GM19395 (cell line): Measurements from ENCODE around the gene ZNF574.
A peak's percentile ranks its signal among the peaks of the same experiment; 100 is the strongest.
"Not testable (repeated sequence)": the region's sequence is repeated elsewhere in the genome, so short reads cannot be mapped to it uniquely, and the experiment has no call there.

ENCODE experiments used
- ATAC-seq: cut with Tn5 transposase; IDR thresholded peaks from one replicate; pipeline ENCODE4 v1.9.1; 2021; ENCODE audit warnings: mild to moderate bottlenecking, moderate library complexity; ENCODE audit not compliant: unreplicated experiment

Gene ZNF574, protein sequence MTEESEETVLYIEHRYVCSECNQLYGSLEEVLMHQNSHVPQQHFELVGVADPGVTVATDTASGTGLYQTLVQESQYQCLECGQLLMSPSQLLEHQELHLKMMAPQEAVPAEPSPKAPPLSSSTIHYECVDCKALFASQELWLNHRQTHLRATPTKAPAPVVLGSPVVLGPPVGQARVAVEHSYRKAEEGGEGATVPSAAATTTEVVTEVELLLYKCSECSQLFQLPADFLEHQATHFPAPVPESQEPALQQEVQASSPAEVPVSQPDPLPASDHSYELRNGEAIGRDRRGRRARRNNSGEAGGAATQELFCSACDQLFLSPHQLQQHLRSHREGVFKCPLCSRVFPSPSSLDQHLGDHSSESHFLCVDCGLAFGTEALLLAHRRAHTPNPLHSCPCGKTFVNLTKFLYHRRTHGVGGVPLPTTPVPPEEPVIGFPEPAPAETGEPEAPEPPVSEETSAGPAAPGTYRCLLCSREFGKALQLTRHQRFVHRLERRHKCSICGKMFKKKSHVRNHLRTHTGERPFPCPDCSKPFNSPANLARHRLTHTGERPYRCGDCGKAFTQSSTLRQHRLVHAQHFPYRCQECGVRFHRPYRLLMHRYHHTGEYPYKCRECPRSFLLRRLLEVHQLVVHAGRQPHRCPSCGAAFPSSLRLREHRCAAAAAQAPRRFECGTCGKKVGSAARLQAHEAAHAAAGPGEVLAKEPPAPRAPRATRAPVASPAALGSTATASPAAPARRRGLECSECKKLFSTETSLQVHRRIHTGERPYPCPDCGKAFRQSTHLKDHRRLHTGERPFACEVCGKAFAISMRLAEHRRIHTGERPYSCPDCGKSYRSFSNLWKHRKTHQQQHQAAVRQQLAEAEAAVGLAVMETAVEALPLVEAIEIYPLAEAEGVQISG

DNA sequence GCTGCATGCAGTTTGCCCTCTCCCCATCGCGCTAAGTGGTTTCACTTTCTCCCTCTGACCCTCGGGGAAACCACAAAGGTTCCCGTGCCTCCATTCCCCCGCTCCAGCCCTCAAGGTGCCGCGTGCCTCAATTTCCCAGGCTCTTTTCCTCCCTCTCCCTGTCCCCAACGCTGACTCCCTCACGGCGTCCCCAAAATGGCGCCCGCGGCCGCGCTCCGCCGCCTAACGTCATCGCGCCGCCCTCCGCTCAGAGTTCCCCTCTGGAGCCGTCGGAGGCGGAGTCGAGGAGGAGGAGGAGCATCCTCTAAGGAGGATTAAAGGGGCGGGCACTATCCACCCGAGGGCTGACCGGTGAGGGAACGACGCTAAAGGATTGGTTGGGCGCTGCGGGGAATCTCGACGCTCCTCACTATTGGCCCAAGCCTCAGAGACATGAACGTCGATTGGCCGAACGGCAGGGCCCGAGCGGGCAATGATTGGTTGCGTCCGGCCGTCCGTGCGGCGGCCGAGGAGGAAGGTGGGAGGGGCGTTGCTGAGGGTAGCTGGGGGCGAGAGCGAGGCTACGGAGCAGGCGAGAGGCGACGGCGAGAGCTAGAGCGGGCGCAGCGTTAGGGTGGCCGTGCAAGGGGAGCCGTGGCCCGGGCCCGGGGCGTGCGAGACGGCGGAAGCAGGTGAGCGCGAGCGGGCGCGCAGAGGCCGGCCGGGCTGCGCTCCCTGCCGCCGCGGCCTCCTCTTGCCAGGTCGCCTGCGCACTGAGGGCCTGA is at the start of gene ZNF574:
Gene ZNF574 (plus strand): TSS at position 551 of the 764 bp plus-strand sequence. CDS start 2,441 bp downstream, outside the sequence.
- ATAC-seq, result peak; percentile 93

DNA sequence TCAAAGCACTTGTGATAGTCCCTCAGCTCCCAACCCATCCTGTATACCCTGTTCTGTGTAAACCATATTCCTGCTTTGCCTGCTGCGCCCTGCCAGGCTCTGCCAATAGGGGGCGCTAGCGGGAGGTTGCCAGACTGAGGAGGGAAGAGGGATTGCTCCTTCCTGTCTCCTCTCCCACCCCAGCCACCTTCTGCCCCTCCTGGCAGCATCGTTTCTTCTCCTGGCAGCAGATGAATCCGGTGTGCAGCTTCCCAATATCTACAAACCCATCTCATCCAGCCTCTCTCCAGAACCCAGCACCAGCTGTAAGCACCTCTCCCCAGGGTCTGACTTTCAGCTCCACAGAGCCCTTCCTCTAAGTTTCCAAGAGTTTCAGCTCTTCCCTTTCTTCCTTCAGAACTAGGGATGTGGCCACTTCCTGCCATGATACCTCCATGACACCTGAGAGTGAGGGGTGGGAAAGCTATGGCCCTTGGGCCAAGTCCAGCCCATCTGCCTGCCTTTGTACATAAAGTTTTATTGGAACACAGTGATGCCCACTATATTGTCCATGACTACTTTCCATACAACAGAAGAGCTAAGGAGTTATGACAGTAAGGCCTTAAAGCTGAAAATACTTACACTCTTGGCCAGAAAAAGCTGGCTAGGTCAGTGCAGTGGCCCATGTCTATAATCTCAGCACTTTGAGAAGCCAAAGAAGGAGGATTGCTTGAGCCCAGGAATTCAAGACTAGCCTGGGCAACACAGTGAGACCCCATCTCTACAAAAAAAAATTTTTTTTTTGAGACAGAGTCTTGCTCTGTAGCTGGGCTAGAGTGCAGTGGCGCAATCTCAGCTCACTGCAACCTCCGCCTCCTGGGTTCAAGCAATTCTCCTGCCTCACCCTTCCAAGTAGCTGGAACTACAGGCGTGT is 47.4 kb upstream of the ZNF574 start:
- no peak for ATAC-seq

DNA sequence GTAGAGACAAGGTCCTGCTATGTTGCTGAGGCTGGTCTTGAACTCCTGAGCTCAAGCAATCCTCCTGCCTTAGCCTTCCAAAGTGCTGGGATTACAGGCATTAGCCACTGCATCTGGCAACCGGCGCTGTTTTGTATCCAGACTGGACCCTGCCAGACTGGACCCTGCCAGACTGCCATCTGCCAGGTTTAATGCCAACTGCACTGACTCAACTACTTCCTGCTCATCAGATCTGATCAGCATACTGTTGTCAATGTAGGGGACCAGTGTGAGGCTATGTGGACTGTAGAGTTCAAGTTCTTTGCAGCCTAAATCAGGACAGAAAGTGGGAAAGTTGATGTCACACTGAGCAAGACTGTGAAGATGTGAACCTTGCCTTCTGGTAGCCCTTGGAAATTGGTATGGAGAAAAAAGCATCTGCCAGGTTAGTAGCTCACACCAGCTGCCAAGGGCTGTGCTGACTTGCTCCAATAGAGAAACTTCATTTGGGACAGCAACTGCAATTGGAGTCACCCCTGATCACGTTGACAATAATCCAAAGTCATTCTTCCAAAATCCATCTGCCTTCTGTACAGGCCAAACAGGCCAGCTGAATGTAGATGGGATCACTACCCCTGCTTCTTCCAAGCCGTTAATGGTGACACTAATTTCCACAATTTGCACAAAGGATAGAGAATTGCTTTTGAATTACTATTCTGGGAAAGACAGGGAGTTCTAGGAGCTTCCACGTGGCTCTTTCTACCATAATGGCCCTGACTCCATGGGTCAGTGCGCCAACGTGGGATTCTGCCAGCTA is 45.1 kb upstream of the ZNF574 start:
- no peak for ATAC-seq

DNA sequence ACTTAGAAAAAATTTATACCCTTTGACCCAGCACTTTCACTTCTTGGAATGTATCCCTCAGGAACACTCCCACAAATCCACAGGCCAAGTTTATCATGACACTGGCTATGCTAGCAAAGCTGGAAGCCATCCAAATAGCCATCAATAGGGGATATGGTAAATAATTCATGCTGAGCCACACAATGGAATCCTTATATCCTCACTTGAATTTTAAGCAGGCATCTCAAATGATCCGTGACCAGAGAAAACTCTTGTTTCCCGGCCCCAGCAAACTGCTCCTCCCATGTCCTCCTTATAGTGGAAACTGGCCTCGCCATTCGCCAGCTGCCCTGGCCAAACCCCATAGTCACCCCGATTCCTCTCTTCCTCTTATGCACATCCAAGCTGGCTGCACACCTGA is 43.5 kb upstream of the ZNF574 start:
- ATAC-seq, result no peak

DNA sequence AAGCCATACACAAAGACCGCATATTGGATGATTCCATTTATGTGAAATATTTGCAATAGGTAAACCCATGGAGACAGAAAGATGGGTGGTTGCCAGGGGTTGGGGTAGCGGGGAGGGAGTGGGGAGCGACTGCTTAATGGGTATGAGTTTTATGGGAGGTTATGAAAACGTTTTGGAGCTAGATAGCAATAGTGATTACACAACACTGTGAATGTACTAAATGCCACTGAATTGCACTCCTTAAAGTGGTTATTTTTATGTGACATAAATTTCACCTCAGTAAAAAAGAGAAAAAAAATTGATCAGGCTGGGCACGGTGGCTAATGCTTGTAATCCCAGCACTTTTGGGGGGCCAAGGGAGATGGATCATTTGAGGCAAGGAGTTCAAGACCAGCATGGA is 42.6 kb upstream of the ZNF574 start:
- ATAC-seq, result no peak

DNA sequence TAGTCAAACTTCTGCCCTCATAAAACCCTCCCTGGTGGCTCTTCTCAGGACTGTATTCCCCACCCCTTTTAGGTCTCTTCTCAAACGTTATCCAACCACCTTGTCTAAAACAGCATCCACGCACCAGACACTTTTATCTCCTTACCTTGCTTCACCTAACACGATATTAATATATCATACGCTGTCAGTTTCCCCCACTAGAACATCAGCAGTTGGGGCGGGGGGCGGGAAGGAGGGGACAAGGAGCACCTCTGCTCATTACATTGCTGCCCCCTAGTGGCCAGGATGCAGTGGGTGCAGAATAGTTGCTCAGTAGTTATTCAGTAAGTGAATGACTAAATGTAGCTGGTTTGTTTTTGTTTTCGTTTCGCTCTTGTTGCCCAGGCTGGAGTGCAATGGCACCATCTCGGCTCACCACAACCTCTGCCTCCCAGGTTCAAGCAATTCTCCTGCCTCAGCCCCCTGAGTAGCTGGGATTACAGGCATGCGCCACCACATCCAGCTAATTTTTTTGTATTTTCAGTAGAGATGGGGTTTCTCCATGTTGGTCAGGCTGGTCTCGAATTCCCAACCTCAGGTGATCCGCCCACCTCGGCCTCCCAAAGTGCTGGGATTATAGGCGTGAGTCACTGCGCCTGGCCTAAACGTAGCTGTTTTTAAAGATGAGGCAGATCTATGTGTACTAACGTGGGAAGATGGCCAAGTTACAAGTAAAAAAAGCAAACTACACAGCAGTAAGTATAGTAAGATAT is 41.1 kb upstream of the ZNF574 start:
- ATAC-seq, result not testable (repeated sequence)

DNA sequence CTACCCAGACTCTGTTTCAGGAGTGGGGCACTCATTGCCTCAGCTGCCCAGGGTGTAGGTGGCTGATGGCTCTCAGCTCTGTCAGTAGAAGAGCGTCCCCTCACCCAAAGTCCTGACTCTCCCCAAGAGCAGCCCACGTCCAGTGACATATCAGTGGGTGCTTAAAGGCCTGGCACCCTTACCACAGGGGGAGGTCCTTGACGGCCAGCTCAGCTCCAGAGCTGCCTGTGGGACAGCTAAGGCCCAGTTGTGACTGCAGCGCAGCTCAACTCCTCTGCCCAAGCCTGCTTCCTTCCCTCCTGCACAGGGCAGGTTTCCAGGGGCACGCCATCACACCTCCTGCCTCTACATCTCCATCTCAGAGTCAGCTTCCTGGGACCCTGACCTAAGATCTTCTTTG is 38.3 kb upstream of the ZNF574 start:
- no peak for ATAC-seq

DNA sequence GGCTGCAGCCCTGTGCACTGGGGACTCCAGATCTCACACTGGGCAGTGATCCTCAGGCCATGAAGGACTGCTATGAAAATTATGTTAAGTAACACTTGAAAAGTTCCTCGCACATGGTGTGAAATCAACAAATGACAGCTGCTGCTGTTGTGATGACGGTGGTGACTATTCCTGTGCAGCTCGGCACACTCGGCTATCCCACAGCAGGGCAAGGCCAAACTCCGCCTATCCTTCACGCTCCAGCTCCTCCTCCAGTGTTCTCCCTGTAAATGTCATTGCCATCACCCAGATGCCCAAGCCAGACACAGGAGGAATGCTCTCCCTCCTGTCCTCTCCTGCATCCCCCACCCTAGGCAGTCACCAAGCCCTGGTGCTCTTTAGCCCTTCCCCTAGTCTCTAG is 37.3 kb upstream of the ZNF574 start:
- ATAC-seq, result no peak

DNA sequence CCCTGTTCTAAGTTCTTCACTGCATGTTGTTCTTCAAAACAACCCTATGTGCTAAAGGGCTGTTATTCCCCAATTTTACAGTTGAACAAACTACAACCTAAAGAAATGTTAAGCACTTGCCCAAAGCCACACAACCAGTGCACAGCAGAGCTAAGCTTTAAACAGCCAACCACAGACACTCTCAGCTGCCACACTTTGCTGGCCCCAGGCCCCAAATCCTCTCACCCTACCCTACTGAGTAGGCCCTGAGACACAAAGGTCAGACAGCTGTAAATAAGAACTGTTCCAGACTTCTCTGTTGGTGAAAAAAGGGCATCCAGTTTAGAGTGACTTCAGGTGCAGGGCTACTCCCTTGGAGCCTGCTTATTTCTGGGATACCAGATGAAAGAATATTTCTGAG is 35.9 kb upstream of the ZNF574 start:
- ATAC-seq, result no peak

GRCh38 chr19:42040491-42040890 is 35.5 kb upstream of the ZNF574 start:
- not testable (repeated sequence) for ATAC-seq

- no peak for ATAC-seq
Observed at GRCh38 chr19:42042455-42043170, 33.4 kb upstream of the ZNF574 start.

GRCh38 chr19:42045575-42045974 is 30.4 kb upstream of the ZNF574 start:
- ATAC-seq, result no peak

- no peak for ATAC-seq
Observed at GRCh38 chr19:42048992-42049391, 27.0 kb upstream of the ZNF574 start.

DNA sequence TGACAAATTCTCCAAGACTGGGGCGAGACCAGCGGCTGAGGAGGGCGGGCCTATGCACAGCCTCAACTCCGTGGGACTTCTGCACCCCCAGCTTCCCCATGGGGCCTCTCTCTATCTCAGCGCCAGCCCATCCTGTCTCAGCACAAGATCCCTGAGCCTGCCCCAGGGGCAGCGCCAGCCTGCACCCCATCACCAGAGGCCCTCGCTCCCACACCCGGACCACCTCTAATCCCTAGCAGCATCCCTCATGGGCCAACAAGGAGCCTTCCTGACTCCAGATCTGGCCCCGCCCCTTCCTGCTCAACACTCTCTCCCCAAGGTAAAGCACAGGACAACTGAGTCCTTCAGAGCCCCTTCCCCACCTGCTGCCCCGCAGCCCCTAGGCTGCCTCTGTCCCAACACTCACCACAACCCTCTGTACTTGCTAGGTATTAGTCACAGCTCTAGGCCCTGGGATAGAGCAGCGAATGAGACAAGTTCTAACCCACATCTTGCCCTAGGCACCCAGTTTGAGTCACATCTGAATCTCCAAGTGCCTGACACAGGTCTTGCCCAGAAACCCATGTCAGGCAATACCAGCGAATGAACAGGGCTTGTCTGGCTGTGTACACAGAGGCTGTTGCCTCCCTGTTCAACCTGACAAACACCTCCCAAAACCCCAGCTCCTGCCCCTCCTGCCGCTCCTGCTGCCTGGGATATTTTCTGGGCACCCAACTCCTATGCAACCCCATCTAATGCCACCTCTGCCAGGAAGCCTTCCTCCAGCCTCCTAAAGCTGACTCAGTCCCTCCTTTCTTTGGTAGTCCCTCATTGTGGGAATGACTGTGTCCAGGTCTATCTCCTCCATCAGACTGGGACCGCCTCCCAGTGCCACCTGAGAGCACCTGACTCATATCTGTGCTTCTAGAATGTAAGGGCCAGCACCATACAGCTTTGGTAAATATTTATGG is 24.5 kb upstream of the ZNF574 start:
- no peak for ATAC-seq

DNA sequence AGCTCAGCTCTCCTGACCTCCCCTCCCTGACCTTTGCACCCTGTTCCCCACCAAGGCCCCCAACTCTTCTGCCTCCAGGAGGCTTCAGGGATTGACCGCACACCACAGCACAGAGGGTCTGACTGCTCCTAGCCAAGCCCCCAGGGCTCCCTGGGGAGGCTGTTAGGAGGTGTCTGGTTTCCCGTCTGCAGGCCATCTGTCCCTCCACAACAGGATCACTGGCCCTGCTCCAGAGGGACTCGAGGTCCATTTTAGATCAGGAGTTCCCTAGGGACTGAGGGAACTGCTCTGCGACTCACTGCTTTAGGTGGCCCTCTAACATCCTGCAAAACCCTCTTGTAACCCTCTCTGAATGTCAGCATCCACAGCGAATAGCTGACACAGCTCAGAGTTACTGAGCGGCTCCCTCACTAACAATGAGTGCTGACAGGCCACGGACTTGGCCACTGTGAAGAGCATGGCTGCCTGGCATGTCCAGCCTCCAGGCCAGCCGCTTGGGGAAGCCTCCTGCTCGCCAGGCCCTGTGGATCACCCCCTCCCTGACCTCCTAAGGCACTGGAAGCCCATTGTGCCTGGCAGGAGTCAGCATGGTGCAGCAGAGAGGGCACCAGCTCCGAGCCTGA is 23.6 kb upstream of the ZNF574 start:
- no peak for ATAC-seq
